B cell (primary cell): ENCODE results near the gene DHX8. TPM values are rescaled to one million over a fixed set of nuclear protein-coding genes. Genes with fewer than 3 reads are reported as not detected.

Experiments used
- ATAC-seq: fragments of 200-7000 bp; cut with Tn5 transposase; one replicate; pipeline ENCODE4 v1.10.0; 2021; ENCODE audit warnings: low read depth, mild to moderate bottlenecking, moderate number of reproducible peaks, moderate library complexity
- CTCF ChIA-PET: fragments of 350-600 bp; sonication (Branson Sonifier 250); formaldehyde crosslinking; loops from one replicate; lab custom pipeline; 2021; ENCODE audit warnings: antibody characterized with exemption, inconsistent platforms; lab: Charles Lee
- POLR2A ChIA-PET: fragments of 350-600 bp; sonication (Branson Sonifier 250); formaldehyde crosslinking; loops from one replicate; lab custom pipeline; 2021; ENCODE audit warnings: antibody characterized with exemption; lab: Charles Lee
- DNase-seq: peaks from one replicate; pipeline ENCODE4 v3.0.0; 2013
- H2AFZ ChIP-seq: 2 replicates; pipeline ENCODE4 v1.6.1; 2012; ENCODE audit warnings: mild to moderate bottlenecking, low read depth, low read length; ENCODE audit not compliant: insufficient read depth, poor library complexity, severe bottlenecking
- H3K27ac ChIP-seq, 2 donors: 1 replicate in 1 of 2; 2 replicates in 1 of 2; pipeline ENCODE4 v1.5.1; 2012 to 2013; ENCODE audit warnings: low read length in 2 of 2, mild to moderate bottlenecking in 2 of 2, moderate library complexity in 1 of 2
- H3K27me3 ChIP-seq, 4 experiments: fragments of 200-600 bp in 1 of 4; sonication (generic) in 1 of 4; replicated peaks in 1 of 4; 1 replicate in 2 of 4; 2 replicates in 2 of 4; pipeline versions ENCODE4 v1.6.1 to v1.7.0; 2013 to 2016; ENCODE audit warnings: low read length in 3 of 4, mild to moderate bottlenecking in 2 of 4, mixed read lengths in 1 of 4, moderate library complexity in 1 of 4; ENCODE audit not compliant: insufficient read depth in 4 of 4, control insufficient read depth in 3 of 4; ENCODE audit errors: control extremely low read depth in 1 of 4
- H3K36me3 ChIP-seq, 2 experiments: replicated peaks in 1 of 2; 1 replicate in 1 of 2; 2 replicates in 1 of 2; pipeline versions ENCODE4 v1.6.1 to v1.7.1; 2013; ENCODE audit warnings: low read length in 1 of 2; ENCODE audit not compliant: insufficient read depth in 2 of 2, control insufficient read depth in 1 of 2; ENCODE audit errors: control extremely low read depth in 1 of 2, extremely low read depth in 1 of 2
- H3K4me1 ChIP-seq, 2 donors: fragments of 200-600 bp in 1 of 2; sonication (generic) in 1 of 2; 1 replicate in 1 of 2; 2 replicates in 1 of 2; pipeline versions ENCODE4 v1.5.1 to v1.6.1; 2013 to 2017; ENCODE audit warnings: low read length in 2 of 2; ENCODE audit not compliant: control insufficient read depth in 2 of 2, insufficient read depth in 2 of 2
- H3K4me2 ChIP-seq: replicated peaks from 2 replicates; pipeline ENCODE3; 2012; ENCODE audit warnings: mild to moderate bottlenecking, low read depth, low read length; ENCODE audit not compliant: poor library complexity, severe bottlenecking
- H3K4me3 ChIP-seq, 5 experiments: fragments of 200-600 bp in 1 of 5; sonication (generic) in 1 of 5; 1 replicate in 3 of 5; 2 replicates in 2 of 5; pipeline versions ENCODE4 v1.5.1 to v1.7.0; 2011 to 2016; ENCODE audit warnings: low read length in 4 of 5, mild to moderate bottlenecking in 4 of 5, low read depth in 2 of 5, control low read depth in 1 of 5, moderate library complexity in 1 of 5; ENCODE audit not compliant: insufficient read depth in 1 of 5; ENCODE audit errors: control extremely low read depth in 1 of 5, extremely low read depth in 1 of 5
- H3K79me2 ChIP-seq: fragments of 200-600 bp; sonication (generic); one replicate; pipeline ENCODE4 v1.6.0; 2016; ENCODE audit warnings: low read length; ENCODE audit not compliant: control insufficient read depth, insufficient read depth
- H3K9ac ChIP-seq: fragments of 200-600 bp; sonication (generic); 2 replicates; pipeline ENCODE4 v1.6.1; 2017; ENCODE audit warnings: mild to moderate bottlenecking, low read length, moderate library complexity
- H3K9me3 ChIP-seq, 3 donors: one replicate each; pipeline versions ENCODE4 v1.6.1 to v1.7.1; 2013; ENCODE audit warnings: low read length in 2 of 3; ENCODE audit not compliant: control insufficient read depth in 2 of 3, insufficient read depth in 1 of 3; ENCODE audit errors: control extremely low read depth in 1 of 3
- H4K20me1 ChIP-seq: 2 replicates; pipeline ENCODE4 v1.6.0; 2012; ENCODE audit warnings: mild to moderate bottlenecking, low read length; ENCODE audit not compliant: insufficient read depth, control insufficient read depth, poor library complexity, severe bottlenecking
- H3K27ac Mint-ChIP-seq: one replicate; pipeline ENCODE4 v1.8.0; 2021; ENCODE audit warnings: mixed read lengths
- H3K27me3 Mint-ChIP-seq: one replicate; pipeline ENCODE4 v1.8.0; 2021; ENCODE audit warnings: mixed read lengths
- H3K4me1 Mint-ChIP-seq: one replicate; pipeline ENCODE4 v1.8.0; 2021; ENCODE audit warnings: mixed read lengths
- H3K4me3 Mint-ChIP-seq: one replicate; pipeline ENCODE4 v1.8.0; 2021; ENCODE audit warnings: mixed read lengths
- H3K9me3 Mint-ChIP-seq: one replicate; pipeline ENCODE4 v1.8.0; 2022; ENCODE audit warnings: mixed read lengths; ENCODE audit not compliant: insufficient read depth
- CTCF ChIP-seq: fragments of 200-600 bp; IDR thresholded peaks from one replicate; pipeline ENCODE4 v1.8.0; 2022; ENCODE audit warnings: antibody characterized with exemption, mild to moderate bottlenecking
- EZH2 ChIP-seq: IDR thresholded peaks from 2 replicates; pipeline ENCODE4 v1.6.1; 2012; ENCODE audit warnings: borderline replicate concordance, low read depth, mild to moderate bottlenecking, moderate library complexity, low read length; ENCODE audit not compliant: insufficient read depth, poor library complexity, severe bottlenecking
- WGBS: methylation state at CpG from one replicate; pipeline ENCODE4 v1.1.5; 2013; ENCODE audit warnings: missing lambda C conversion rate; ENCODE audit not compliant: insufficient coverage; 5-methylcytosine and 5-hydroxymethylcytosine counted together
- intact Hi-C: fragments of 100-400 bp; cut with micrococcal nuclease; formaldehyde crosslinking; loops from one replicate; pipeline ENCODE4 v1.10.0; 2022
- polyA plus RNA-seq: library from polyadenylated mRNA; depleted of rRNA; stranded (reverse); fragments of >200 nt; gene quantifications from 2 replicates; pipeline ENCODE4 v1.2.3, GENCODE V29; 2012
- total RNA-seq, 2 donors: library from RNA; stranded (reverse); fragments of 120-200 nt in 1 of 2; gene quantifications; 1 replicate in 1 of 2; 2 replicates in 1 of 2; pipeline versions ENCODE4 v1.2.3 to v1.2.4, GENCODE V29; 2013 to 2022

Gene DHX8
- total and polyA plus RNA-seq, 2 donors (not counting 1 experiment from before 2014, with no cell fraction given), result 17.9 to 63.3 TPM

GRCh38 chr17:43453331-43453812 lies 30.4 kb upstream of the DHX8 start:
- Histone ChIP-seq H3K36me3 (no peaks in the 10 kb centered on the region), H3K27ac (no peak overlapping the region), H3K9ac (no peak overlapping the region), H3K4me1 (no peaks in the 10 kb centered on the region), H3K27me3 (peaks cover 0 to 6% (median 2%) of the 10 kb centered on the region in 4 experiments), H4K20me1 (no peaks in the 10 kb centered on the region), H3K4me2 (no peak overlapping the region), H3K4me3 (no peak overlapping the region), H2AFZ (no peak overlapping the region), H3K9me3 (no peaks in the 10 kb centered on the region), H3K79me2 (no peaks in the 10 kb centered on the region)
- ChIA-PET POLR2A (no interaction called here), CTCF (no interaction called here)
- no peaks in the 10 kb centered on the region for H3K4me1 Mint-ChIP-seq
- TF ChIP-seq EZH2, result no peak
- TF ChIP-seq CTCF, result no peak
- H3K27ac Mint-ChIP-seq, result no peak overlapping the region
- intact Hi-C loops, result no loop called here
- ATAC-seq (no peak), DNase-seq (no peak)
- peaks cover 28% of the 10 kb centered on the region for H3K27me3 Mint-ChIP-seq
- H3K9me3 Mint-ChIP-seq, result no peaks in the 10 kb centered on the region
- H3K4me3 Mint-ChIP-seq, result no peak overlapping the region
- 92% methylated on average over 4 of the region's 11 CpGs for WGBS

- Histone ChIP-seq H2AFZ (no peak overlapping the region), H3K27me3 (peaks cover 0 to 3% (median 0%) of the 10 kb centered on the region in 4 experiments), H3K9ac (no peak overlapping the region), H3K36me3 (no peaks in the 10 kb centered on the region), H3K4me2 (no peak overlapping the region), H3K27ac (no peak overlapping the region), H3K9me3 (no peaks in the 10 kb centered on the region), H3K79me2 (no peaks in the 10 kb centered on the region), H3K4me1 (no peaks in the 10 kb centered on the region), H4K20me1 (no peaks in the 10 kb centered on the region), H3K4me3 (no peak overlapping the region)
- ChIA-PET POLR2A (no interaction called here), CTCF (no interaction called here)
- peaks cover 22% of the 10 kb centered on the region for H3K27me3 Mint-ChIP-seq
- ATAC-seq (no peak), DNase-seq (no peak)
- intact Hi-C loops, result no loop called here
- no peaks in the 10 kb centered on the region for H3K9me3 Mint-ChIP-seq
- TF ChIP-seq EZH2, result no peak
- TF ChIP-seq CTCF, result no peak
- WGBS, result no CpG with 5 or more reads among the region's 1 CpG
- H3K4me3 Mint-ChIP-seq, result no peak overlapping the region
- no peaks in the 10 kb centered on the region for H3K4me1 Mint-ChIP-seq
- H3K27ac Mint-ChIP-seq, result no peak overlapping the region
Observed at GRCh38 chr17:43454868-43455267, 28.9 kb upstream of the DHX8 start.
